Astrocyte of the spinal cord (primary cell): Measurements from ENCODE around the gene DOK3.

Source experiments
- DNase-seq: peaks from one replicate; pipeline ENCODE4 v3.0.0; 2011; ENCODE audit warnings: low read depth, low spot score
- H3K4me3 ChIP-seq: 2 replicates; pipeline ENCODE4 v1.5.1; 2011; ENCODE audit warnings: low read depth, mild to moderate bottlenecking, low read length, moderate library complexity
- CTCF ChIP-seq: IDR thresholded peaks from 2 replicates; pipeline ENCODE4 v1.5.1; 2012; ENCODE audit warnings: low read depth, mild to moderate bottlenecking, low read length, inconsistent platforms
- in situ Hi-C: cut with HindIII; loops from 2 replicates; pipeline ENCODE4 v1.10.0; 2017; ENCODE audit warnings: low sequenced_read_pairs

DOK3 gene

GRCh38 chr5:177497292-177498012, 12.2 kb downstream of the DOK3 start, which contains the start of gene PDLIM7:
Gene PDLIM7, minus strand, starts transcription at chr5:177497604. Its CDS starts 1,092 bp downstream, at chr5:177496512.
- H3K4me3 ChIP-seq = peak within 1 kb of the TSS; percentile 65
- TF ChIP-seq CTCF = no peak
- peak; percentile 99 for DNase-seq
- in situ Hi-C loops = no loop called here

- no peak for TF ChIP-seq CTCF
- H3K4me3 ChIP-seq = peak overlapping the region; percentile 65
- DNase-seq = peak; percentile 97
- in situ Hi-C loops = no loop called here
Observed at GRCh38 chr5:177496727-177497291, 12.8 kb downstream of the DOK3 start.

GRCh38 chr5:177496070-177496726, 13.4 kb downstream of the DOK3 start:
- peak overlapping the region; percentile 65 for H3K4me3 ChIP-seq
- TF ChIP-seq CTCF = peak; percentile 51
- in situ Hi-C loops = no loop called here
- peak; percentile 72 for DNase-seq

- DNase-seq = peak; percentile 97
- H3K4me3 ChIP-seq = peak overlapping the region; percentile 65
- no peak for TF ChIP-seq CTCF
- in situ Hi-C loops = no loop called here
Observed at GRCh38 chr5:177495243-177496060, 14.2 kb downstream of the DOK3 start.

- TF ChIP-seq CTCF = peak; percentile 45
- DNase-seq = peak; percentile 96
- in situ Hi-C loops = no loop called here
- H3K4me3 ChIP-seq = peak overlapping the region; percentile 65
Observed at GRCh38 chr5:177494346-177495195, 15.1 kb downstream of the DOK3 start.
